A549 treated with RU486 at 1 μM for 4 hours (cell line): ENCODE data around the gene CDT1. TPM values are rescaled to one million over a fixed set of nuclear protein-coding genes. Genes with fewer than 3 reads are reported as not detected.

Experiments
- total RNA-seq: library from RNA; stranded (reverse); fragments of 200-300 nt; extraction: Qiagen RNA extraction; gene quantifications from 5 replicates; pipeline ENCODE4 v1.2.3, GENCODE V29; 2022; ENCODE audit warnings: low read depth

The CDT1 gene
- total RNA-seq: 20.7 to 35.5 TPM (median 32.4 TPM) in 5 replicates

DNA sequence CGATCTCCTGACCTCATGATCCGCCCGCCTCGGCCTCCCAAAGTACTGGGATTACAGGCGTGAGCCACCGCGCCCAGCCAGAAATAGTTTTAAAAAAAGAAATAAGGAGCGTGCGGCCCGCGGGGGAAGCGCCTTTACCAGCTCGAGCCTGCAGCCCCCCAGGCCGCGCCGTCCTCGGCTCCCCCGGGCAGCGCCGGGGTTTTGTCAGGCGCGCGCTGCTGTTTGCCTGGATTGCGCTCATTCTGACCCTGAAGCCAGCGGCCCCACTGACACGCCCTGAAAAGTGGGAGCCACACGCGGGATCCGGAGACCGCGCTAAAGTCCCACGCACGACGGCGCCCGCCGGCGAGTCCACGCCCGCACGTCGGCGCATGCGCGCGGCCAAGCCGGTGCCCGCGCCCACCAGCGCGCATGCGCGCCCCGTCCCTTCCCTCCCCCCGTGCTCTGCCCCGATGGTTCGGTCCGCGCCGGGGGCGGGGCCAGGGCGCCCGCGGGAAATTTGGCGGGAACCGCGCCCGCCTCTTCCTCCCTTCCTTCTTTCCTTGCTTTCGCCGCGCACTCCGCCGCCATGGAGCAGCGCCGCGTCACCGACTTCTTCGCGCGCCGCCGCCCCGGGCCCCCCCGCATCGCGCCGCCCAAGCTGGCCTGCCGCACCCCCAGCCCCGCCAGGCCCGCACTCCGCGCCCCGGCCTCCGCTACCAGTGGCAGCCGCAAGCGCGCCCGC lies at the start of gene CDT1:
TSS of gene CDT1 (plus strand) at position 526 of the 724 bp plus-strand sequence. CDS start at position 569, 43 bp downstream.

DNA sequence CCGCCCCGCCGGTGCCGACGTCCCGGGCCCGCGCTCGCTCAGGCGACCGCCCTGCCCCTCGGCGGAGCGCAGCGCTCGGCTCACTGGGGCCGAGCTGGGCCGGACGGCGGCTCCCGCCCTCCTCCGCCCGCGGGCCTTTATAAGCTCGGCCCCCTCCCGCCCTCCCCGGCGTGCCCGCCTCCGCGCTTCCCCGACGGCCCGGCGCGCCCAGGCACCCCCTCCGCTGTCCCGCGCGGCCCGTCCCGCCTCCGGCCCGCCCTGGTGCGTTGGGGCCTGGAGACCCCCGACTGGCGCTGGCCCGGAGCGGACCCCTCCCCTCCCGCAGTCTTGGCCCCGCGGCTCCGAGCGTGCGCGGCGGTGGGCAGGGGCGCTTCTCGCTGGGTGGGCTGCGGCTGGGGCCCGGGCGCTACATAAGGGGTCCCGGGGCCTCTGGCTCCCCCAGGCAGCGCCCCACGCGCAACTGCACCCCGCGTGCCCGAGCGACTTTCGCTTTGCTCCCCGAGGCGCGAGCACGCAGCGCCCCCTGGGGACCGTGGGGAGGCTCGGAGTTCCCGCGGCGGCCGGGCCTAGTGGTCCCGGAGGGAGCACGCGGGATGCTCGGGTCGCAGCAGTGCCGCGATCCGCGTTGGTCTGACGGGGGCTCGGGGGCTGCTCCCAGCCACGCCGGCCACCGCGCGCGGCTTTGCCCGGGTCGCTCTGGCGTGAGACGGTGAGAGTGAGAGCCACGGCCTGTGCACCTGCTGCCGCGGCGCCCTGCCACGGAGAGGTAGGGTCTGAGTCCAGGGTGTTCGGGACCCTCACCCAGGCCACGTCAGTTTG lies 18.3 kb upstream of the CDT1 start, which contains the start of gene PIEZO1:
TSS of gene PIEZO1 (minus strand) at position 115 of the 819 bp plus-strand sequence. CDS start 256 bp downstream, outside the sequence.

DNA sequence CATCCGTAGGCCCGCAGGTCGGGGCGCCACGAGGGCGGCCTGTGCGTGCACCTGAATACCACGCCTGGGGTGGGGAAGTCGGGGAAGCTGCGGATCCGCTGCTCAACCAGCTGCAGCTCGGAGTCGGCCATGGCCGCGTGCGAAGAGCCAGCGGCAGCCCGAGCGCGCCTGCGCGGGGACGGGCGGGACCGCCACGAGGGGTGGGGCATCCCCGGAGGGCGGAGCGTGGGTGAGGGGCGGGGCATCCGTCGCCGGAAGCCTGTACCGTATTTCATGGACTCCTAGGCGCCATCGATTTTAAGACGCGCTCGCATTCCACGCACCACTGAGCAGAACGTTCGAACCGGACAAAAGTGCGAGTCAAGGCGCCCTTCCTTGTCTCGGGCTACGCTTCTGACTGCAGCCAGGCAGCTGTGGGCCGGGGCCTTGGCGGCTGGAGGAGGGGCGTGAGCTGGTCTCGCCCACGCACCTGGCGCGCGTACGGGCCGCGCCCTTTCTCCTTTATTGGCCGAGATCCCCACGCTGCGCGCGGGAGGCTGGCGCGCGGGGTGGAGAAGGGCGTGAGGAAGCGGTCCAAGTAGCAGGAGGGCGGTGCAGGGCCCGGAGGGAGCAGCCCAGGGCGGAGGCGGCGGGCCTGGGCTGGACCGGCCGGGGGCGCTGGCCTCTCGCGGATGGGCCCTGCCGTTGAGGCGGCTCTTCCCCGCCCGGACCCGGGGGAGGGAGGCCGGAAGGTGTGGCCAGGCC lies 8.4 kb downstream of the CDT1 start, which contains the start of gene APRT:
TSS of gene APRT (minus strand) at position 160 of the 744 bp plus-strand sequence. CDS start at position 131, 29 bp downstream.

DNA sequence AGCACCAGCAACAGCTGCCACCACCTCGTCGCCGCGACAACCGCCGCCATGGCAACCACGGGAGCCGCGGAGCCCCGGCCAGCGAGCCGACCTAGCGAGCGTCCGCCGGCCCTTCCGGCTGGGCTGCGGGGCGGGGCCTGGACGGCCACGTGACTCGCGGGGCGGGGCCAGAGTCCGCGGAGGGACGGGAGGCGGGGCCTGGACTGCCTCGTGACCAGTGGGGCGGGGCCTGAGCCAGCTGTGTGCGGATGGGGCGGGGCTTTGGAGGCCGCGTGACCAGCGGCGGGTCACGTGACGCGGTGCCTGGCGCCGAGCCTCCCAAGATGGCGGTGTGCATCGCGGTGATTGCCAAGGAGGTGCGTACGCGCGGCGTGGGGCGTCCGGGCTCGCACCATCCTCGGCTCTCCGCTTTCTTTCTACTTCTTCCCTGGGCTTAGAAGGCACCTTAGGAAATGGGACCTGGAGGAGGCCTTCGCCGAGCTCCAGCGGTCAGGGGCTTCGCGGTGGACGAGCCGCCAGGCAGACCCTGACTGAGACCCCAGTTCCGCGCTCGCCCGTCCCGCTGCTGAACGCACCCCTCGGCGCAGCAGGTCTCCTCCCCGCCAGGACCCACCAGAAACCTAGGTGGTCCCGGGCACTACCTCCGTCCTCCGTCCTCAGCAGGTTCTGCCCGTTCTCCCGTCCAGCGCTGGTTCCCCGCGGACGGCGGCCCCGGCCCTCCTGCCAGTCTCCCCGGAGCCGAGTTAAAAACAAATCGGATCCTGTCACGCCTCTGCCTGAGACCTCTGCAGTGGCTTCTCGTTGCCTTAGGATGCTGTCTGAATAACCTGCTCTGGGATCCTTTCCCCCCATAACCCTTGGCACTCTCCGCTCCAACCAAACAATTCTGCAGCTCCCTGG lies 53.5 kb downstream of the CDT1 start, which contains the start of the genes GALNS and TRAPPC2L:
TSS of gene GALNS (minus strand) at position 120 of the 900 bp plus-strand sequence. CDS start at position 50, 70 bp downstream.
TSS of gene TRAPPC2L (plus strand) at position 300 of the 900 bp plus-strand sequence. CDS start at position 324, 24 bp downstream.

Other genes starting within 250 kb of the CDT1 start
- 44.9 to 55.9 TPM (median 51.7 TPM) in 5 replicates for gene ZC3H18, start 233.4 kb upstream of the CDT1 start, total RNA-seq
- gene IL17C, start 165.2 kb upstream of the CDT1 start, total RNA-seq: not detected in 5 replicates
- 204 to 316 TPM (median 278 TPM) in 5 replicates for gene CYBA, start 152.7 kb upstream of the CDT1 start, total RNA-seq
- 19.8 to 25.9 TPM (median 20.2 TPM) in 5 replicates for gene MVD, start 140.7 kb upstream of the CDT1 start, total RNA-seq
- 0.11 to 0.22 TPM in 2 of 5 replicates, not detected in the others for gene SNAI3, start 117.3 kb upstream of the CDT1 start, total RNA-seq
- gene RNF166, start 97.4 kb upstream of the CDT1 start, total RNA-seq: 11.2 to 21.8 TPM (median 17.7 TPM) in 5 replicates
- 20.7 to 35.0 TPM (median 32.5 TPM) in 5 replicates for gene CTU2, start 97.3 kb upstream of the CDT1 start, total RNA-seq
- gene PIEZO1, start 18.6 kb upstream of the CDT1 start, total RNA-seq: 90.3 to 153 TPM (median 131 TPM) in 5 replicates
- gene APRT, start 8.1 kb downstream of the CDT1 start, total RNA-seq: 284 to 410 TPM (median 397 TPM) in 5 replicates
- 34.1 to 47.3 TPM (median 44.3 TPM) in 5 replicates for gene GALNS, start 53.2 kb downstream of the CDT1 start, total RNA-seq
- gene TRAPPC2L, start 53.3 kb downstream of the CDT1 start, total RNA-seq: 94.9 to 133 TPM (median 101 TPM) in 5 replicates
- gene PABPN1L, start 62.9 kb downstream of the CDT1 start, total RNA-seq: not detected in 5 replicates
- 0.21 to 0.56 TPM (median 0.23 TPM) in 5 replicates for gene CBFA2T3, start 173.4 kb downstream of the CDT1 start, total RNA-seq